Measurements from ENCODE around the gene UVSSA.

- TF ChIP-seq, protein P1, sequence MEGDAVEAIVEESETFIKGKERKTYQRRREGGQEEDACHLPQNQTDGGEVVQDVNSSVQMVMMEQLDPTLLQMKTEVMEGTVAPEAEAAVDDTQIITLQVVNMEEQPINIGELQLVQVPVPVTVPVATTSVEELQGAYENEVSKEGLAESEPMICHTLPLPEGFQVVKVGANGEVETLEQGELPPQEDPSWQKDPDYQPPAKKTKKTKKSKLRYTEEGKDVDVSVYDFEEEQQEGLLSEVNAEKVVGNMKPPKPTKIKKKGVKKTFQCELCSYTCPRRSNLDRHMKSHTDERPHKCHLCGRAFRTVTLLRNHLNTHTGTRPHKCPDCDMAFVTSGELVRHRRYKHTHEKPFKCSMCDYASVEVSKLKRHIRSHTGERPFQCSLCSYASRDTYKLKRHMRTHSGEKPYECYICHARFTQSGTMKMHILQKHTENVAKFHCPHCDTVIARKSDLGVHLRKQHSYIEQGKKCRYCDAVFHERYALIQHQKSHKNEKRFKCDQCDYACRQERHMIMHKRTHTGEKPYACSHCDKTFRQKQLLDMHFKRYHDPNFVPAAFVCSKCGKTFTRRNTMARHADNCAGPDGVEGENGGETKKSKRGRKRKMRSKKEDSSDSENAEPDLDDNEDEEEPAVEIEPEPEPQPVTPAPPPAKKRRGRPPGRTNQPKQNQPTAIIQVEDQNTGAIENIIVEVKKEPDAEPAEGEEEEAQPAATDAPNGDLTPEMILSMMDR (IDR thresholded peaks at IDR 0.05) = no peak
- no peak for TF ChIP-seq POLR2A (IDR thresholded peaks at IDR 0.05)
Measured at GRCh38 chr4:1305781-1306455, 41.1 kb upstream of the UVSSA start.

Data from vagina (tissue), 2 donors.